GM18526 (cell line): ENCODE results near the gene ZNF846.

ENCODE experiments used
- POLR2A ChIP-seq: IDR thresholded peaks from 3 replicates; pipeline ENCODE4 v1.6.1; 2011; ENCODE audit not compliant: insufficient read length; ENCODE audit errors: extremely low read depth

The ZNF846 gene

DNA sequence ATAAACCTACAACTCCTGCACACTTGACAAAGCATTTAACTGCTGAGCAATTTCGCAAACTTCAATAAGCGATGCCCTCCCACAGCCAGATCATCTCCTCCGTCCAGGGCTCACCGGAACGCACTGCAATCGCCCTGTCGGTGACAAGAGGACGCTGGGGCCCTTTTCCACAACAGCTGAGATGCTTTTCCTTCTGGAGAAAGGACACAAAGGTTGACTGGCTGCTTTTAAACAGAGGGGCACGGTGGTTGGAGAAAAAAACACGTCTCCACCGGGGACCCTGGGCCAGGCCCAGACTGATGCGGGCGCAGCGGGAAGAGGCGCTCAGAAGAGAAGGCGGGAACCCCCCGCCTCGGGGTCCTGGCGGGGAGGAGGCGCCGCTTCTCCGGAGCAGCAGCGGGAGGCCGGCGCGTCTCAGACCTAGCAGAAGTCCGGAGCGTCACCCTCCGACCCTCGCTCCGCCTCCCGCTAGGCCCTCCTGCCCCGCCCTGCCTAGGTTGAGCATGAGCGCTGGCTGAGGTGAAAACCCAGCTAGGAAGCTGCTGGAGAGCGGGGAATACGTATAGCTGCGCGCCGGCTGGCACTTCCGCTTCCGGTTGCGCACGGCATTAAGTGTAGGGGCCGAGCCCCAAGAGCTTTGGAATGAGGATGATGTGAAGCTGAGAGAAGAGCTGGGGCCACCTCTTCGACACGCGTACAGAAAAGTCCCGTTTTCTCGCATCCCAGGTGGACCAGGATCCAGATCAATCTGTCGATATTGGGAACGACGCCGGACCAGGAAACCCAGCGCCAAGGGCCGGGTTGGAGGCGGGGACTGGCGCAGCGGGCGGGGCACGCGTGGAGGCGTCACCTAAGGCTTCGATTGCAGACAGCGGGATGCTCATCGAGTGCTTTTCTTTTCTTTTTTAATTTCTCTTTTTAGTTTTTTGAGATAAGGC lies at the start of gene ZNF846:
Gene ZNF846 (minus strand): TSS at position 564 of the 938 bp plus-strand sequence. CDS start 3,788 bp downstream, outside the sequence.
- peak; percentile 83 for TF ChIP-seq POLR2A

DNA sequence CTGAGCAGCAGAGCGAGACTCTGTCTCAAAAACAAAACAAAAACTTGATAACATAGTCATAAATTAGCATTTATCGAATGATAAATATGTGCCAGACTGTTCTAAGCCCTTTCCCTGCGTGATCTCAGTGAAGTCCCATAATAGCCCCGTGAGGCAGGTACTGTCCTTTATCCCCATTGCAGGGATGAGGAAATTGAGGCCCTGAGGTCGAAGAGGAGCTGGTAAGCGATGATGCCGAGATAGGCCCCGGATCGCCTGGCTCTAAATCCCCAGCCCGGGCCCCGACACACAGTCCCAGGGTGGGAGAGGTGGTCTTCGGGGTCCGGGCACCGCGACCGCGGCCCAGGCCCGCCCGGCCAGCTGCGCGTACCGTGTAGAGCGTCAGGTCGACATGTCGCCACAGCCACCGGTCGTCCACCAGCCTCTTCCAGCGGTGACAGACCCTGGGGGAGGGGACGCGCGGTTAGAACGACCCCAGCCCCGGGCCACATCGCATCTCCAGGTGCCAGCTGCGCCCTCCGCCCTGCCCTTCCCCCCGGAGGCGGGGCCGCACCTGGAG lies 49.7 kb upstream of the ZNF846 start:
- TF ChIP-seq POLR2A, result no peak

DNA sequence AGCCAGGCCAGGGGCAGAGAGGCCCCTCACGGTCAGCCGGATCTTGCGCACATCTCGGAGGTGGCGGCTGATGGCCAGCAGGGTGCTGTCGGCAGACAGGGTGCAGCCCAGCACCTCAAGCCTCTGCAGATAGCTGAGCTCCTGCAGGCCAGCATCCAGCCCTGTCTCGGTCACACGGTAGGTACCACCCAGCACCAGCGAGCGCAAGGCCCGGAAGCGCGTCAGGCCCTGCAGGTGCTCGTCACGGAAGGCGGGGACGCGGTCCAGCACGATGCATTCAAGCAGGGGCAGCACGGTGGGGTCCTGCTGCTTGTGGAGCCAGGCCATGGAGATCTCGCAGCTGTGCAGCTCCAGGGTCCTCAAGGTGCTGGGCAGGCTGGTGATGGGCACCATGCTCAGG lies 42.6 kb upstream of the ZNF846 start:
- TF ChIP-seq POLR2A, result no peak

DNA sequence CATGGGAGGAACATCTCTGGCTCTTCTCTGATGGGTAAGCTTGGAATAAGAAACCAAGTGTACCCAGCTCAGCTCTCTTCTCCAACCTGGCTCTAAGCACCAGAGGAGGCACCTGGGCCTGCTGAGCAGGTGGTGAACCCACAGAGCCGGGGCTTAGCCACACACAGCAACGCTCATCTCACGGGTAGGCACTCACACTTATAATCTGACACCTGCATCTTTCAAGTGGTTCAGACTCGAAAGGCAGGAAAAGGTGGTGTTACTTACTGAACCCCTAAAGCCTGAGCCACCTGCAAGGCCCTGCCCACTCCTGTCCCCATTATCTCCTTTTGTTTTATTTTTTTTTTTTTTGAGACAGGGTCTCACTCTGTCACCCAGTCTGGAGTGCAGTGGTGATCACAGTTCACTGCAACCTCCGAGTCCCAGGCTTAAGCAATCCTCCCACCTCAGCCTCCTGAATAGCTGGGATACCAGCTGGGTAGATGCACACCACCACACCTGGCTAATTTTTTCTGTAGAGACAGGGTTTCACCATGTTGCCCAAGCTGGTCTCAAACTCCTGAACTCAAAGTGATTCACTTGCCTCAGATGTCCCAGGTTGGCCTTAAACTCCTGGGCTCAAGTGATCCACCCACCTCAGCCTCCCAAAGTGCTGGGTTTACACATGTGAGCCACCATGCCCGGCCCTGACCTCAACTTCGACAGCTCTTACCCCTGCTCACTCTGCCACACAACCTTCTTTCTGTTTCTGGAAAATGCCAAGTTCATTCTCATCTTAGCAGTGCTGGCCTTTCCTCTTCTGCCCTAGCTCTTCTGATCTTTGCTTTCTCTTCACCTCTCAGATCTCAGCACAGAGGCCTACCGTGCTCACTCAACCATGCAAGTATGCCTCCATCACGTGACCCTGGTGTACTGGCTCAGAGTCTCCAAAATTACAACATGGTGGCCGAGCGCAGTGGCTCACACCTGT lies 40.6 kb upstream of the ZNF846 start:
- no peak for TF ChIP-seq POLR2A

DNA sequence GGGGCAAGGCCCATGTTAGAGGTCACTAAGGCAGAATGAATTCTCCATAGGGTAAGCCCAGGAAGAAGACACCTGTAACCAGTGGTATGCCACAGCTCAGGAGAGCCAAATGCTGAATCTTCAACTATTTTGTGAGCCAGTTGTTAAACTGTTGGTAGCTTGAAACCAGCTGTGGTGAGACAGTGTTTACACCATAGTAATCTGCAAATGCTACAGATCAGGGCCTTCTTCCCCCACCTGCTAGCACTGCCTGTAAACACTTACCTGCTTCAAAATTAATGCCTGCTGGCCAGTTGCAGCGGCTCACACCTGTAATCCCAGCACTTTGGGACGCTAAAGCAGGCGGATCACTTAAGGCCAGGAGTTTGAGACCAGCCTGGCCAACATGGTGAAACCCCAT lies 38.3 kb upstream of the ZNF846 start:
- TF ChIP-seq POLR2A, result no peak

DNA sequence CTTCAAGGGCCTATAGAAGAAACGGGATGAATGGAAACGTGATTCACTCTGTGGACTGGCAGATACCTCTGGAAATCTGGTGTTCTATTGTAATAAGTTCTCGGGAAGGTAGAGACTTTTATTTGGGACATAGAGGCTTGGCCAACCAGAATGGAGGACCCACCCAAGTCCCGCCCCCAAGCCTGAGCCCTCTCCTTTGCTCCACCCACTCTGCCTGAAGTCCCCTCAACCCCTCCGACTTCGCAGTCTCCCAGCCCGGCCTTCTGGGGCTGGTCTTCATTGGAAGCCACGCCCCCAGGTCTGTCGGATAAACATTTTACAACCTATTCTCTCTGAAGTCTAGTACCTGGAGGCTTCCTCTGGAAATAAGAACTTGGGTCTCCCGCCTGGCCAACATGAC lies 33.4 kb upstream of the ZNF846 start:
- no peak for TF ChIP-seq POLR2A

DNA sequence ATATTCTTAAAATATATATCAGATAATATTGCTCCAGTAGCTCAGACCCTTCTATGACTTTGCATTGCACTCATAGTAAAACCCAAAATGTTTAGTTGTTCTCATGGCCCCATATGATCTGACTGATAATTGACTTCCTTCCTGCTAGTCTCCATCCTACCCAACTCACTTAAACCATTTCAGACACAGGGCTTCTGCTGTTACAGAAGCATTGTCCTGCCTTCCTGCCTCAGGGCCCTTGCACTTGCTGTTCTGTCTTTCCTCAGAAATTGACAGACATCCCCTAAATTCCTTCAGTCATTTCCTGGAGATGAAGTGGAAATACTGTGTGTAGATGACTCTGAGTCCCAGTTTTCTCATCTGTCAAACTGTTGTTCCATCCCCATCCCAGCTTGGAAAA lies 30.6 kb upstream of the ZNF846 start:
- no peak for TF ChIP-seq POLR2A

DNA sequence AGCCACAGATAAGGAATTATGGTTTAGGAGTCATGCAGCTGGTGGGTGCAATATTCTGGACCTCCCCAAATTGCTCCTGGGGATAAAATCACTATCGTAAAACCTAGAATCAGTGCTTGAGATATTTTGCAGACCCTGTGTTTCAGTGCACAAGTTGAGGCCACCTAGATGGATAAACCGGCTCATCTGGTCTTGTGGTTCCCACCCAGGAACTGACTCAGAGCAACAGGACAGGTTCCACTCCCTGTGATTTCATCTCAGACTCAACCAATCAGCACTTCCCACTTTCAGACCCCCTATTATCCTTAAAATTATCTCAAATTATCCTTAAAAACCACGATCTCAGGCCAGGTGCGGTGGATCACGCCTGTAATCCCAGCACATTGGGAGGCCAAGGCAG lies 29.3 kb upstream of the ZNF846 start:
- no peak for TF ChIP-seq POLR2A

GRCh38 chr19:9796113-9796773 lies 27.7 kb upstream of the ZNF846 start:
- no peak for TF ChIP-seq POLR2A

GRCh38 chr19:9793071-9793591 lies 24.6 kb upstream of the ZNF846 start:
- TF ChIP-seq POLR2A, result peak; percentile 4

DNA sequence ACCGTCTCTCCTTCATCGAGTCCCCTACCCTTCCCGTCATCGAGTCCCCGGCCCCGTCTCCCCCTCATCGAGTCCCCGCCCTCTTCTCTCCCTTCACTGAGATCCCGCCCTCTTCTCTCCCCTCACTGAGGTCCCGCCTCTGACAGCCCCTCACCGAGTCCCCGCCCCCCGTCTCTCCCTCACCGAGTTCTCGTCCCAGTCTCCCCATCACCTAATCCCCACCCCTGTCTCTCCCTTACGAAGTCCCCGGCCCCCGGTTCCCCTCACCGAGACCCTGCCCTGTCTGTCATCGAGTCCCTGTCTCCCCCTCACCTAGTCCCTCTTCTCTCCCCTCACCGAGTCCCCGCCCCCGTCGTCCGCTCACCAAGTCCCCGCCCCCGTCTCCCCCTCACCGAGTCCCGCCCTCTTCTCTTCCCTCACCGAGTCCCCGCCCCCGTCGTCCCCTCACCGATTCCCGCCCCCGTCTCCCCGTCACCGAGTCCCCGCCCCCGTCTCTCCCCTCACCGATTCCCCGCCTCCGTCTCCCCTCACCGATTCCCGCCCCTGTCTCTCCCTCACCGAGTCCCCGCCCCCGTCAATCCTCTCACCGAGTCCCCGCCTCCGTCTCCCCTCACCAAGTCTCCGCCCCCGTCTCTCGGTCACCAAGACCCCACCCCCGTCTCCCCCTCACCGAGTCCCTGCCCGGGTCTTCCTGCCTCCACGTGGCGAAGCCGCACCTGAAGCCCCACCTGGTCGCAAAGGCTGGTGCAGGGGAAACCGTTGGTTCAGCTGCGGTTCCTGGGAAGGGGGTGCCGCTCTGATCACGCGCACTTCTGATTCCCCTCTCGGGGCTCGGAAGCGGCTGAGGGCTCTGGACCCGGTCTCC lies 23.9 kb upstream of the ZNF846 start:
- TF ChIP-seq POLR2A, result peak; percentile 32

DNA sequence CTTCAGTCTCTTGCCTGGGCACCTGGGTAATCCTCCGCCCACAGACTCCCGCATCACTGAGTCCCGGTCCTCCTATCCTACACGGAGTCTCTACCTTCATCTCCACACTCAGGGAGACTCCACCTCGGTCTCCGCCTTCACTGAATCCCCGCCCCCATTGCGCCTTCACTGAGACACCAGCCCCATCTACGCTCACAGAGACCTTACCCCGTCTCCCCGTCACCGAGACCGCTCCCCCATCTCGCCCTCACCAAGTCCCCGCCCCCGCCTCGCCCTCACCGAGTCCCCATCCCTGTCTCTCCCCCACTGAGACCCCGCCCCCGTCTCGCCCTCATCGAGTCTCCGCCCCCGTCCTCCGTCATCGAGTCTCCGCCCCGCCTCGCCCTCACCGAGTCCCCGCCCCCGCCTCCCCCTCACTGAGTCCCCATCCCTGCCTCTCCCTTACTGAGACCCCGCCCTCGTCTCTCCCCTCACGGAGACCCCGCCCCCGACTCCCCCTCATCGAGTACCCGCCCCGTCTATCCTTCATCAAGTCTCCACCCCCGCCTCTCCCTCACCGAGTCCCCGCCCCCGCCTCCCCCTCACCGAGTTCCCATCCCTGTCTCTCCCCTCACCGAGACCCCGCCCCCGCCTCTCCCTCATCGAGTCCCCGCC lies 23.1 kb upstream of the ZNF846 start:
- TF ChIP-seq POLR2A, result no peak

DNA sequence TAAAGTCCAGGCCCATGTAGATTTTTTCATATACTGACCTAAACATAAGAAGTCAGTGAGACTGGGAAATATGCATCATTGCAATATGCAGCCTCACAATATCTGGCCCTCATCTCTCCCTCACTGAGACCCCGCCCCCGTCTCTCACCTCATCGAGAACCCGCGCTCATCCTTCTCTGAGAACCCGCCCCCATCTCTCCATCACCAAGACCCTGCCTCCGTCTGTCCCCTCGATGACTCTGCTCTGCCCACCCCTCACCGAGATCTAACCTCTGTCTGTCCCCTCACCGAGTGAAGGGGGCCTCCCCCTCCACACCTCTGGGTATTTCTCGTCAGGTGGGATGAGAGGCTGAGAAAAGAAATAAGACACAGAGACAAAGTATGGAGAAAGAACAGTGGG lies 20.5 kb upstream of the ZNF846 start:
- no peak for TF ChIP-seq POLR2A
